Activated CD4-positive, alpha-beta T cell treated with anti-CD3 and anti-CD28 coated beads for 24 hours (primary cell): ENCODE measurements around the gene PLEKHJ1.
"Not testable (repeated sequence)": the region's sequence is repeated elsewhere in the genome, so short reads cannot be mapped to it uniquely, and the experiment has no call there.

Source experiments
- DNase-seq, 2 donors: peaks; one replicate each; pipeline ENCODE4 v3.0.0-alpha.2; 2020; ENCODE audit warnings: low read depth in 2 of 2

PLEKHJ1 gene

DNA sequence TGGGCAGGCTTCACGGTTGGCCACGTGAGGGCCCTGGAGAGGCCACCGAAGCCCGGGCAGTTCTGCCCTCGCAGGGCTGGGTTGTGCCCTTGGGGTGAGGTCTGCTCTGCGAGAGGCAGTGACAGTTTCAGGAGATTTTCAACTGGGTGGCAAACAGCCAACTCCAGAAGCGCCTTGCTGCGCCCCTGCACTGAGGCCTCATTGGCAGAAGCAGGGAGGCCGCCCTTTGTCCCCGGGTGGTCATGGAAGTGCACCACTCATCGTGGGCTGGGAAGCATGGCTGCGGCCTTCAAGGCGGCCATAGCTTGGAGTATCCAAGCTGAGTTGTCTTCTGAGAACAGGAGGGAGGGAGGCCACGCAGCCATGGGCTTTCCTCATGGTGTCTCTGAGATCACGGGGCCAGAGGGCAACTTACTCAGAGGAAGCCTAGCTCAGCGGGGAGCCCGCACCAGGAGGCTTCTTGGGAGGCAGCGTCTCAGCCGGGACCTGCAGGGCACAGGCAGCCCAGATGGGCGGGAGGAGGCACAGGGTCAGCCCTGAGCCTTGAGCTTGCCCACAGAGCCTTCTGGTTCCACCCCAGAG is 14.8 kb downstream of the PLEKHJ1 start:
- DNase-seq: no peak

- DNase-seq: no peak
Measured at GRCh38 chr19:2219726-2220125, 16.4 kb downstream of the PLEKHJ1 start.

DNA sequence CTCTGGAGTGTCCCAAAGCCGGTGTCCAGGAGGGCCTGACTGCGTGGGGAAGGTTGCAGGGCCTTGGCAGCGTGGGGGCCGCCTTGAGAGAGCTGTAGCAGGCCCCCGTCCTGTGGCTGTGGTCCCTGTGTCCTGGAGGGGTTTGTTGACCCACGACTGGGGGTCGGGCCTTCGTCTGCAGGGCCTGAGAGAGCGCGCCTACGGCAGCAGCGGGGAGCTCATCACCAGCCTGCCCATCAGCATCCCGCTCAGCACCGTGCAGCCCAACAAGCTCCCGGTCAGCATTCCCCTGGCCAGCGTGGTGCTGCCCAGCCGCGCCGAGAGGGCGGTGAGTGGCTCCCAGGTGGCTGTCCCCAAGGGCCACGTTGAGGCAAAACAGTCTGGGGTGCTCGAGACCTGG is 18.5 kb downstream of the PLEKHJ1 start:
- no peak for DNase-seq

DNA sequence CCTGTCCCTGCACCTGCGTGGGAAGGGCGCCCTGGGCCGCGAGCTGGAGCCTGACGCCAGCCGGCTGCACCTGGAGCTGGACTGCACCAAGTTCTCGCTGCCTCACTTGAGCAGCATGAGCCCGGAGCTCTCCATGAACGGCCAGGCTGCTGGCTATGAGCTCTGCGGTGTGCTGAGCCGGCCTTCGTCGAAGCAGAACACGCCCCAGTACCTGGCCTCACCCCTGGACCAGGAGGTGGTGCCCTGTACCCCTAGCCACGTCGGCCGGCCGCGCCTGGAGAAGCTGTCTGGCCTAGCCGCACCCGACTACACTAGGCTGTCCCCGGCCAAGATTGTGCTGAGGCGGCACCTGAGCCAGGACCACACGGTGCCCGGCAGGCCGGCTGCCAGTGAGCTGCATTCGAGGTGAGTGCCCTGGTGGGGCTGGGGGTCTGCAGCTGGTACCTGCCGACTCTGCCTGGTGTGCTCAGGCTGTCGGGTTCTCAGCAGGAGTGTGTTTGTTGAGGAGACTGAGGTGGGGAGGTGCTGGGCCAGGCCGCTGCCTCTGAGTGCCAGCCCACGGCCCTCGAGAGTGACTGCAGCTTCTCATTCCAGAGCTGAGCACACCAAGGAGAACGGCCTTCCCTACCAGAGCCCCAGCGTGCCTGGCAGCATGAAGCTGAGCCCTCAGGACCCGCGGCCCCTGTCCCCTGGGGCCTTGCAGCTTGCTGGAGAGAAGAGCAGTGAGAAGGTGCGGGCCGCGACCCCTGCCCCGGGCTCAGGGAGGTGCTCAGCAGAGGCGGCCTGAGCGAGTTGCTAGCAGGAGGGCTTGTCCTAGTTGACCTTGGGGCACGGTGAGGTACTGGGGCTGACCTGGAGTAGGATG is 19.5 kb downstream of the PLEKHJ1 start:
- DNase-seq: no peak

GRCh38 chr19:2215281-2215751 is 20.8 kb downstream of the PLEKHJ1 start:
- no peak for DNase-seq

GRCh38 chr19:2214251-2214650 is 21.9 kb downstream of the PLEKHJ1 start:
- no peak for DNase-seq

- no peak for DNase-seq
Measured at GRCh38 chr19:2213799-2214198, 22.3 kb downstream of the PLEKHJ1 start.

- no peak for DNase-seq
Measured at GRCh38 chr19:2212861-2213711, 23.0 kb downstream of the PLEKHJ1 start.

DNA sequence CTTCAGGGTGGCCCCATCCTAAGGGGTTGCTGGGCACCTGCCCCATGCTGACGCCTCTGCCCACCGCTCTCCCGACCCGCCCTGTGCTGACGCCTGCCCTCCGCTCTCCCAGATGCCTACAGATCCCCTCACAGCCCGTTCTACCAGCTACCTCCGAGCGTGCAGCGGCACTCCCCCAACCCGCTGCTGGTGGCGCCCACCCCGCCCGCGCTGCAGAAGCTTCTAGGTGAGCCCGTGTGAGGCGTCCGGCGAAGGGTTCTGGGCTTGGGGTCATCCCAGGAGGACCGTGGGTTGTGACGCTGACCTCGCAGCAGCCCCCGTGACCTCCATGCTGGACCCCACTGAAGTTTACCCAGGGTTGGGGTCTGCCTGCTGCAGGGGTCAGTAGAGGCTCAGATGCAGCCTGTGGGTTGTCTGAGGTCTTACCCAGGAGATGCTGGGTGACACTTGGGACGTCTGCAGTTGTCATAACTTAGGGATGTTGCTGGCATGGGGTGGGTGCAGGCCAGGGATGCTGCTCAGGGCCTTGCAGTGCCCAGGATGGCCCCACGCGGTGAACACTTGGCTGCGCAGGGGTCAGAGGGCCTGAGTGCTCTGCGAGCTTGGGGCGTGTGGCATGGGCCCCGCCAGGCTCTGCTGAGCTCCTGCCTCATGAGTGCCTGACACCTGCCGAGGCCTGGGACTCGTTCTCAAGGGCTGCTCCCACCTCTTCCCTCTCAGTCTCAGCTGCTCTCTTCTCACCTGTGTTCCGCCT is 25.0 kb downstream of the PLEKHJ1 start:
- no peak for DNase-seq

DNA sequence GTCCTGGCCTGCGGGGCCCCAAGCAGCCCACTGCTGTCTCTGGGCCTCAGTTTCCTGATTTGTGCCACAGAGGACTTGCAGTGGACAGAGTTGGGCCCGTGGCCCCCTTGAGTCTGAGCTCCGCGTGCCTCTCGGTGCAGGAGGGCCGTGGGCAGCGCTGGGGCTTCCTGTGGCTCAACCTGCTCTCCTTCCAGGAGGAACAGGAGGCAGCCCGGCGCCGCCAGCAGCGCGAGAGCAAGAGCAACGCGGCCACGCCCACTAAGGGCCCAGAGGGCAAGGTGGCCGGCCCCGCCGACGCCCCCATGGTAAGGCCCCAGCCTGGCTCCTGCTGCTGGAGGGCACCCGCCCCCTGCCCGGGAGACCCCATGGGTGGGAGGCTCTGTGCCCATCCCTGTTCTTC is 25.9 kb downstream of the PLEKHJ1 start:
- DNase-seq: no peak

- DNase-seq: no peak
Measured at GRCh38 chr19:2209408-2209807, 26.7 kb downstream of the PLEKHJ1 start.

GRCh38 chr19:2208975-2209374 is 27.2 kb downstream of the PLEKHJ1 start:
- DNase-seq: no peak

DNA sequence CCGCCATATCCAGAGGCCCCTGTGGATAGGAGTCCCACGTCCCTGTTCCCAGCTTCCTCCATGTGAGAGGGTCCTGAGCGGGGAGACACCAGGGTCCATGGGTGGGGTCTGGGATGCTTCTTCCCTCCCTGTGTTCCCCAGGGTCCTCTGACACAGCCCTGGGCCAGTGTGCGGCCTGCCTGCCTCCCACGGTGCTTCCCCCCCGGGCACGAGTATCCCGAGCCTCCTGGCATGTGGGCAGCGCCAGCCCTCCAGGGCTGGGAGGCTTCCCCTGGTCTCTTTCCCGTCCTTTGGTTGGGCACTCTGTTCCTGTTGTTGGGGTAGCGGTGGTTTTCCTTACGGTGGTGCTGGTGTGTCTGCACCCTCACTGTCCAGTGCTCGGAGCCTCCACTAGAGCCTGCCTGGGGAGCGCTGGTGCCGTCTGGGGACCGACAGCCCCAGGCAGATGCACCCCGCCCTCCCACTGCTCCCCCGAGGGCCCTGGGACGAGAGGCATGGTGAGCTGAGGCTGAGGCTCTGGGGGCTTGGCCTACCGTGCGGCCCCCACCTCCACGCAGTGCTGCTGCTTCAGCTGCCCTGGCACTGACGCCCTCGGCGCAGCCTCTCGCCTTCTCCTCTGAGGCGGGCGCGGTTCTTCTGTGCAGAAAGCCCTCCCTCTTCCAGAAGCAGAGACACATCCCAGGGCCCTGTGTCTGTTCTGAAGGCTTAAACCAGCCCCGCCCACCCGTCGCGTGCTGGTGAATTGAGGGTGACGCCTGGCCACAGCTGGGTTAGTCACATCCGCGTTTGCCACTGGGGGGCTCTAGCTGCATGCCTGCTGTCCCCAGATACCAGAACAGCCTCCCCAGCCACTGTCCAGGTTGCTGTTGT is 27.9 kb downstream of the PLEKHJ1 start:
- no peak for DNase-seq

GRCh38 chr19:2207008-2207407 is 29.1 kb downstream of the PLEKHJ1 start:
- DNase-seq: no peak

GRCh38 chr19:2202366-2202765 is 33.8 kb downstream of the PLEKHJ1 start:
- DNase-seq: no peak

- DNase-seq: no peak
Measured at GRCh38 chr19:2201473-2202148, 34.5 kb downstream of the PLEKHJ1 start.

GRCh38 chr19:2200624-2201294 is 35.4 kb downstream of the PLEKHJ1 start:
- DNase-seq: not testable (repeated sequence)

GRCh38 chr19:2199861-2200623 is 36.1 kb downstream of the PLEKHJ1 start:
- DNase-seq: no peak

DNA sequence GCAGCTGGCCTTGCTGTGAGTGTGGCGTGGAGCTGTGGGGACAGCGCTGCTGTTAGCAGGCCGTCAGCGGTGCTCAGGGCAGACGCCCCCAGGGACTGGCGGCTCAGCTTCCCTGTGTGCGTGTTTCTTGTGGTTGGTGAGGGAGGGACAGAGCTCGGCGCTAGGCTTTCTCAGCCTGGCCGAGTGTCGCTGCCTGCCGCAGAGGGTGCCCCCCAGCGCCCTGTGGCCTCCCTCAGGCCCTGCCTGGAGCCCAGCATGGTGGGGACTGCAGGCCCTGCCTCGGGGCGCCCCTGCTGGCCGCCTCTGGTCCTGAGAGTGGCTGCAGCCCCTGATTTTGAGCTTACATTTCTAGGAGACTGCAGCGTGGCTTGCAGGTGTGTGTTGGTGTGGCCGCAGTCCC is 36.9 kb downstream of the PLEKHJ1 start:
- no peak for DNase-seq
